ENCODE measurements around the gene ZFP36L2. TPM values are rescaled to one million over a fixed set of nuclear protein-coding genes. Genes with fewer than 3 reads are reported as not detected.

The ZFP36L2 gene
- total RNA-seq, 1 donor from 2014 or later: 6.1 TPM

GRCh38 chr2:43224131-43224570, 2.3 kb downstream of the ZFP36L2 start:
- peak; percentile 88 for DNase-seq (ENCODE audit: low read depth)

GRCh38 chr2:43223521-43224001, 2.8 kb downstream of the ZFP36L2 start:
- DNase-seq (ENCODE audit: low read depth): peak; percentile 44

DNA sequence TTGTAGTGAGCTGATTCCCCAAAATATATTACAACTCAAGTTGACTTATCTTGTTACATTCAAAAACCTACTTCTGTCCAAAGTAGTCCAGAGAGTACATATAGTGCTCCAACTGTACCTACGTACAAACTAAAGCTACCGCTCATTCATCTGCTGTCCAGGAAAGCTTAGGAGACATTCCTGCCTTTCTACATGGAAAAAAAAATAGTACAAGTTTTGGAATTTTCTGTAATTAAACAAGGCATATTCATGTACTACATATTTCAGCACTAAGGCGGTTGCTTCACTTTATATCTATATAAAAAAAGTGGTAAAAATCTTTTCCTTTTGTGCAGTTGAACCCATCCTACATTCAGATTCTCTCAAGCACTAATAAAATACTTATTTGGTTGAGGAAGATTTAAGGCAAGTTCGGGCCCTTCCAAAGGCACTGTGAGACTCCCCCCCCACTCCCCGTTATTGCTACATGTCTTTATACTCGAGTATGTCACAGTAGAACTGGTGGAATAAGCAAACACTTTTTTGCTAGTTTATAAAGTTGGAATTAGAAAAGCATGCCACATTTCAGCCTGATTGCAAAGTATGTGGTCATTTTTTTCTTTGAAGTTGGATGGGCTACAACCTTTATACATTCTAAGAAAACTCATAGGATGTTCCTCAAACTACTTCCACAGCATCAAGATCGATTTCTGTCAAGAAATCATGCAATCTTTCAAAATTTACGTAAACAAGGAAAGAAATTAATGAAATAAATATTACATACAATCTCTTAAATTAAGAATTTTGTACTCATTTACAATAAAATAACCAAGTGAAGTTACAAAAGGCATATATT, 3.7 kb downstream of the ZFP36L2 start:
- DNase-seq (ENCODE audit: low read depth): no peak

- peak; percentile 98 for DNase-seq (ENCODE audit: low read depth)
Measured at GRCh38 chr2:43221763-43222474, 4.5 kb downstream of the ZFP36L2 start.

- DNase-seq (ENCODE audit: low read depth): peak; percentile 92
Measured at GRCh38 chr2:43221124-43221762, 5.2 kb downstream of the ZFP36L2 start.

- no peak for DNase-seq (ENCODE audit: low read depth)
Measured at GRCh38 chr2:43220760-43221123, 5.7 kb downstream of the ZFP36L2 start.

- DNase-seq (ENCODE audit: low read depth): no peak
Measured at GRCh38 chr2:43220229-43220751, 6.1 kb downstream of the ZFP36L2 start.

DNA sequence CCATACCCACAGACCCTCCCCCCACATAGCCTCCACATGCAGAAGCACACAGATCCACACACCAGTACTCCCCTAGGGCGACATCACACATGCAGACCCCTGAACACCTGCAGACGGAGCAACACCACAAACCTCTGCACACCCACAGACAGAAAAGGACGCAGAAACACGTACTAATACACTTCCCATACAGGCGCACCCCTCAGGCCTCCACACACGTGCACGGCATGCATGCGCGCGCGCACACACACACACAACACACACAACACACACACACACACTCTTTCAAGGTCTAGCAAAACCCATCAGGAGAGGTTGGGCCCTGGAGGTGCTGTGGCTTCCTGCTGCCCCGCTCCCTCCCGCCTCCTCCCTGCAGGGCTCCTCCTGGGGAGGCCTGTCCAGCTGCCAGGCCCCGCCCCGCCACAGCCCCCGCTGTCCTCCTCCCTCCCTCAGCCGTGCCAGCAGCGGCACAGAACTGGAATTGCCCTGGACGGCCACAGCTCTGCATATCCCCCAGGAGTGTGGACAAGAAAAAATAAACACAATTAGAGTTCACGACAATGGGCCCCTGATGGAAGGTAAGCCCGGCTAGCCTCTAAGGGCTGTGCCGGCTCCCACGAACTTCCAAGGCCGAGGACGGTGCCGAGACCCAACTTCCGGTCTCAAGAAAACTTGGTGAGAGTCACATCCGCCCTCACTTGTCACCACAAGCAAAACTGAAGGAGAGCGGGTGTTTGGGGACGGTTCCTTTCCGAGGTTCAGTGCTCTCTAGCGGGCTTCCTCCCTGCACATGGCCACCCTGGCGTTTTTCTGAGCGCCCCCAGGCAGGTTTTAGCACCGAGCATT, 6.8 kb downstream of the ZFP36L2 start:
- DNase-seq (ENCODE audit: low read depth): peak; percentile 89

DNA sequence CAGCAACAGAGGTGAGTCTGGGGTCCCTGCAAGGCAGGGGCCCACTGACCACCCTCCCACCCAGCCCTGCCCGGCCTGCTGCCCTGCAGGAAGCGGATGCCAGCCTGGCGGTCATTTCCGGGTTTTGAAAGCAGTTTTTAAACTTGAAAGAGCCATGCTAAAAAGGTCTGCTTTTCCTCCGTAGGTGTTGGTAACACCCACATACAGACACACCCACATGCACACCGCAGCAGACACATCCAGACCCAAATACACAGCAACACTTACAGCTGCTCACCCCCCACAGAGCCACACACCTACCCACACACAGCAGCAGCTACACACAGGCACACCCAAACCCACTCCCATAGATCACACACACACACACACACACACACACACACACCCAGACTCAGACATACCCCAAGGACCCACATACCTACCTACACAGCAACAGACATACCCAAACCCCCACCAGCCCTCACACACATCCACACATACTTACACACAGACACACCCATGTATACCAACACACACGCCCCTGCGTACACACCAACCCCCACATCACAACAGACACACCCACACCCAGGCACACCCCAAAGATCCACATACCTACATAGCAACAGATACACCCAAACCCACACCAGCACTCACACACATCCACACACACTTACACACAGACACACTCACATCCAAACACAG, 7.6 kb downstream of the ZFP36L2 start:
- DNase-seq (ENCODE audit: low read depth): no peak

DNA sequence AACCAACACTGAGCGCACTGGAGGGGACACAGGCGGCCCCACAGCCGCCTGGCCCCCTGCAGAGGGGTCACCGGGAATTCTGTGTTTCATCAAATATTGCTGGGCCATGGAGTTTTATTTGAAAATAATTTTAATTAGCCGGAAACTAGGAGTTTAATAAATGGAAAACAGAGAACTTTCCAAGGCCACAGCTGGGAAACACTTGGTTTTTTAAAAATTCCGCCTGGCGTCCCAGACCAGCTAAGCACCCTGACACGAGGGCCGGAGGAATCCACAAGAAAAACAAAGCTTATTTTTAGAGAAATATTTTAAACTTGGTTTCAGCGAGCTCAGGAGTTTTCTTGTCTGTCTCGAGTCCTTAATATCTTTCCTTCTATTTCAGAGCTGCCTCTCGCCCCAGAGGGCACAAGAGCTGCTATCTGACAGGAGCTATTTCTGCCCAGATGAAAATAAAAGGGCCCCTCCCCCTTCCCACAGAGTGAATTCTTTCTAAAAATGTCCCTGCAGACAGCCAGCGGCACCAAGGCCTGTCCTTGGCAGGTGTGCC, 8.2 kb downstream of the ZFP36L2 start:
- DNase-seq (ENCODE audit: low read depth): peak; percentile 79

- no peak for DNase-seq (ENCODE audit: low read depth)
Measured at GRCh38 chr2:43217228-43218154, 8.9 kb downstream of the ZFP36L2 start.

DNA sequence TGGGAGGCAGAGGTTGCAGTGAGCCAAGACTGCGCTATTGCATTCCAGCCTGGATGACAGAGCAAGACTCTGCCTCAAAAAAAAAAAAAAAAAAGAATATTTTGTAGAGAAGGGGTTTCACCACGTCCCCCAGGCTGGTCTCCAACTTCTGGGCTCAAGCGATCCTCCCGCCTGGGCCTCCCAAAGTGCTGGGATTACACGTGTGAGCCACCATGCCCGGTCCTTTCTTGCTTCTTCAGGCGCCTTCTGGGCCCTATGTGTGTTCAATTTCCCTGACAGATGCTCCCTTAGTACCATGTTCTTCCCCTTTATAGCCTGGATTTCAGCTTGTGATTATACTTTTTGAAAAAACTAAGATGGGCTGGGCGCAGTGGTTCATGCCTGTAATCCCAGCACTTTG, 9.8 kb downstream of the ZFP36L2 start:
- DNase-seq (ENCODE audit: low read depth): no peak

GRCh38 chr2:43215673-43216255, 10.6 kb downstream of the ZFP36L2 start:
- DNase-seq (ENCODE audit: low read depth): no peak

DNA sequence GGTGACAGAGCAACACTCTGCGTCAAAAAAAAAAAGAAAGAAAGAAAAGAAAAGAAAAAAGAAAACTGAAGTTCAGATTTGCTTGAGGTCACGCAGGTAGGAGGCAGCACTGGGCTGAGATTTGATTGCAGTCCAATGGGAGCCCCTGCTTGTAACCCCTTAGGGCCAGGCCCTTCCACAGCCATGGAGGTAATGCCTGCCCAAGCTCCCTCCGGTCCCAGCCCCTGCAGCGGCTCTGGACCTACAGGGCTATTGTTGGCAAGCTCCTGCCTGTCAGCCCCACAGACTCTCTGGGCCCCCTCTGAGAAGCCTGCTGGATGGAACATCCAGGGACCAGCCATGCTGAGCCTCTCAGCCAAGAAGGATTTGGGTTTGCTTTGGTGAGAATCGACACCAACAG, 12.2 kb downstream of the ZFP36L2 start:
- no peak for DNase-seq (ENCODE audit: low read depth)

GRCh38 chr2:43212931-43213330, 13.5 kb downstream of the ZFP36L2 start:
- no peak for DNase-seq (ENCODE audit: low read depth)

DNA sequence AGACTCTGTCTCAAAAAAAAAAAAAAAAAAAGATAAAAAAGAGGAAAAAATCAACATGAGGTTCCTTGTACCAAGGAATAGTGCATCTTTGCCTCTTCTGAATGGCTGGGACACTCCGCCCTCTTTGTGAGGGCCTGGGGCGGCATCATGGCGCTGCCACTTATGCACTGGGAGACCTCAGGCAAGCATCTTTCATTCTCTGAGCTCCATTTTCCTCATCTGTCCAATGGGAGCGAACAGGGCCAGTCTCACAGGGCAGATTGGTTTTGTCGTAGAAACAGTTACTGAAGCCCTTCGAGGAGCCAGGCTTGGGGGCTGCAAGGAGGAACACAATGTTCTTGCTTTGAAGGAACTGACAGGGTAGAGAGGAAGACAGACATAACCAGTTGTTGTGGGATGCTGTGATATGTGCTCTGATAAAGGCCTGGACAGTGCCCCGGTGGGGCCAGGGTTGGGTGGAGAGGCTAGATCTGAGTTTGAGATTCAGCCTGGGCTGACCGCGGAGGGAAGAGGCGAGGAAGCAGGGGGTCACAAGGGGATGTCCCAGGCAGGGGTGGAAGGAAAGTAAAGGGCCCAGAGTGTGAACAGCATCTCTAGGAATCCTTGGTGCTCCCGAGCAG, 14.1 kb downstream of the ZFP36L2 start:
- DNase-seq (ENCODE audit: low read depth): no peak

GRCh38 chr2:43210467-43211303, 15.7 kb downstream of the ZFP36L2 start:
- no peak for DNase-seq (ENCODE audit: low read depth)
